Activated CD8-positive, alpha-beta memory T cell treated with anti-CD3 and anti-CD28 coated beads, Interleukin-2, amount 50 U/mL, for 1 hour (primary cell): ENCODE results near the gene NRTN.
"Not testable (repeated sequence)": the region's sequence is repeated elsewhere in the genome, so short reads cannot be mapped to it uniquely, and the experiment has no call there.

ENCODE experiments used
- DNase-seq: peaks from one replicate; pipeline ENCODE4 v3.0.0-alpha.2; 2020; ENCODE audit errors: extremely low read depth

Gene NRTN

GRCh38 chr19:5838353-5839064 lies 33.6 kb downstream of the NRTN start:
- no peak for DNase-seq

DNA sequence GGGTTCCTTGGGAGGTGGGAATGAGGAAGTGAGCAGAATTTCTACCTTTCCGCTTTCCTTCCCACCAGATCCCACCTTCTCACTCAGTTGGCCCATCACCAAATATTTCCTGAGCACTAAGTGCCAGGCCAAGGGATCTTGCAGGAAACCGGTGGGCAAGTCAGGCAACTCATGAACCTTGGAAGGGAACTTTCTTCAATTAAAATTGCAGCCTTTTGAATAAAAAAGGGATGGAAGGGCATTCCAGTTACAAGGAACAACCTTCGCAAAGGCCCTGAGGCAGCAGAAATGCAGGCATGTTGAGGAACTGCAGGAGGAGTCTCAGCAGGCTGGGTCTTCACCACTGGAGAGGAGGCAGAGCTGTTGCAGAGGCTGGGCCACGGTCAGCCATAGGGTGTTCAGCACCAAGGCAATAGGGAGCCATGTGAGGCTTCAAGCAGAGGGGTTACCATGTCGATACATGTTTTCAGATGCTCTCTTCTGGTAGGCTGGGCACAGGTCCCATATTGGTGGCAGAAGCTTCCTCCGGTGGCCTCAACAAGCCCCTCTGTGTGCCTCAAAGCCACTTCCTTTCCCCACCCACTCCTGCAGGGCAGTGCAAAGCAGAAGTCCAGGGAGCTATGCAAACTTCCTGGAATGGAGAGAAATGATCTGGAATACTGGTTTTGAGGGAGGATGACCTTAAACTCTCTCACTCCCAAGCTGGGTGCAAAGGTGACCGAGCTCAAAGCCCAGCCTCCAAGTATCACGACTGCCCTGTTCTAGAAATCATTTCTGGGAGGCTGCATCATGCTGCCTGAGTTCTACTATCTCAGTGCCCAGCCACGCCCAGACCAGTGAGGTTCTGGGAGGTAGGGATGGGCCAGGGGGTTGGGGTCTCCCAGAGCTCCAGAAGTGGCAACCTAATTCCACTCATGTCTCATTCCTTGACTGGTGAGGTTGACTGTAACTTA lies 34.5 kb downstream of the NRTN start, which contains the start of gene FUT6:
Gene FUT6, minus strand, starts transcription at position 638 of the 953 bp plus-strand sequence. CDS start 7,135 bp downstream, outside the sequence.
- no peak for DNase-seq

GRCh38 chr19:5841735-5842111 lies 36.9 kb downstream of the NRTN start:
- DNase-seq: not testable (repeated sequence)

GRCh38 chr19:5843295-5843927 lies 38.5 kb downstream of the NRTN start:
- DNase-seq: no peak

GRCh38 chr19:5844456-5845433 lies 39.9 kb downstream of the NRTN start:
- DNase-seq: no peak

DNA sequence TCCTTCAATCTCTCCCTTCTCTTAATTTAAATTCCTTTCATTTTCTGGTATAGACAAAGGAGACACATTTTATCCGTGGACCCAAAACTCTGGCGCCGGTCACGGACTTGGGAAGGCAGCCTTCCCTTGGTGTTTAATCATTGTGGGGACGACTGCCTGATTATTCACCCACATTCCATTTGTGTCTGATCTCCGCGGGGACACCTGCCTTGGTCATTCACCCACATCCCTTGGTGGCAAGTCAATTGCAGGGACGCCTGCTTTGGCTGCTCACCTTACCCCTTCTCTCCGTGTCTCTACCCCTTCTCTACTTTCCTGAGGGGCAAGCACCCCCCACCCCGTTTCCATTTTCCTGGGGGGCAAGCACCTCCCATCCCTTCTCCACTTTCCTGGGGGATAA lies 43.0 kb downstream of the NRTN start:
- DNase-seq: not testable (repeated sequence)

DNA sequence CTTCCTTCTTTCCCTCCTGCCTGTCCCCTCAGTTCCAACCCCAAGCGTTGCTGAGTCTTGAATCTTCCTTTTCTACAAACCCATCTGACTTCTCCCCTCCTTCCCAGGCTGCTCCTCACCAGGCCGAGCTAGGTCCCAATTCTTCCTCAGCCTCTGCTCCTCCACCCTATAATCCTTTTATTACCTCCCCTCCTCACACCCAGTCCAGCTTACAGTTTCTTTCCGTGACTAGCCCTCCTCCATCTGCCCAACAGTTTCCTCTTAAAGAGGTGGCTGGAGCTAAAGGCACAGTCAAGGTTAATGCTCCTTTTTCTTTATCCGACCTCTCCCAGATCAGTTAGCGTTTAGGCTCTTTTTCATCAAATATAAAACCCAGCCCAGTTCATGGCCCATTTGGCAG lies 43.8 kb downstream of the NRTN start:
- DNase-seq: not testable (repeated sequence)

DNA sequence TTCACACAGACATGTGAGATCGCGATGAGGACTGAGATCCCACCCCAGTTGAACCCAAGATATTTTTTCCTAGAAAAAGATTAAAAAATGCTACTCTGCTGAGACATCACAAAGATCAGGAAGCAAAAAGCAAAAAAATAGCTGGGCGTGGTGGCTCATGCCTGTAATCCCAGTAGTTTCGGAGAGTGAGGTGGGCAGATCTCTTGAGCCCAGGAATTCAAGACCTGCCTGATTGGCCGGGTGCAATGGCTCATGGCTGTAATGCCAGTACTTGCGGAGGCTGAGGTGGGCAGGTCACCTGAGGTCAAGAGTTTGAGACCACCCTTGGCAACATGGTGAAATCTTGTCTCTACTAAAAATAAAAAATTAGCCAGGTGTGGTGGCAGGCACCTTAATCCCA lies 45.3 kb downstream of the NRTN start:
- DNase-seq: no peak

- DNase-seq: no peak
Measured at GRCh38 chr19:5850743-5851293, 46.0 kb downstream of the NRTN start.

GRCh38 chr19:5851302-5851701 lies 46.4 kb downstream of the NRTN start, which contains the start of gene FUT3:
Gene FUT3, minus strand, starts transcription at chr19:5851449.
- DNase-seq: no peak

GRCh38 chr19:5854121-5854520 lies 49.3 kb downstream of the NRTN start:
- DNase-seq: not testable (repeated sequence)

GRCh38 chr19:5855151-5855550 lies 50.3 kb downstream of the NRTN start:
- DNase-seq: not testable (repeated sequence)

GRCh38 chr19:5857203-5858081 lies 52.6 kb downstream of the NRTN start:
- DNase-seq: no peak

- no peak for DNase-seq
Measured at GRCh38 chr19:5863030-5863665, 58.3 kb downstream of the NRTN start.

DNA sequence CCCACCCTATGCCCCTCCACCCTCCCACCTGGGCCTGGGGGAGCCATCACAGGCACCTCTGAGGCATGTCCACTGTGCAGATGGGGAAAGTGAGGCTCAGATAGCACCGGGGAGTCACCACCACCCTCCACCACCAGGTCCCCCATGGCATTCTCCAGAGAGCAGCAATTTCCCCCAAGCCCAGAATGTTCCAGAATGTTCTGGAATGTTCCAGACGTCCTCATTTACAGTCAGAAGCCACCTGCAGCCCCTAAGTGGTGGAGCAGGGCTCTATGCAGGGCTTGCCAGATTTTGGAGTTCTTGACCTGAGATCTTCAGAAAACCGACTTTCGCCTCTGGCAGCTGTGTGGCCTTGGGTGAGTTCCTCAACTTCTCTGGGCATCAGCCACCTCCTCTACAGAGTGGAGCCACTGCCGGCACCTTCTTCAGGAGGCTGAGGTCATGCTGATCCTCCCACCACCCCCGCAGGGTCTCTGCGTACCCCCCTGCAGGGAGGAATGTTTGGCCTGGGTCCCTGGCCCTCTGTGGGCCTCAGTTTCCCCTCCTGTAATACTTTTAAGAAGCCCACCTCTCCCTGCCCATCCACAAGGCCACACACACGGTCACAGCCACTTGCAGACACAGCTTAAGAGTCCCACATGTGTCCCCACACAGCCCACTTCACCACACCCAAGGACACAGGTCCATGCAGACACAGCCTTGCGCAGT lies 59.3 kb downstream of the NRTN start:
- DNase-seq: no peak

- no peak for DNase-seq
Measured at GRCh38 chr19:5864725-5865486, 60.0 kb downstream of the NRTN start.

- no peak for DNase-seq
Measured at GRCh38 chr19:5865772-5866171, 60.9 kb downstream of the NRTN start.
